ENCODE measurements around the gene ARHGAP10.

GRCh38 chr4:148075438-148075837 lies 343.6 kb downstream of the ARHGAP10 start:
- TF ChIP-seq HDAC6 (IDR thresholded peaks at IDR 0.05; ENCODE audit: unreplicated experiment) (no peak), POLR2A (IDR thresholded peaks at IDR 0.05; ENCODE audit: low read depth, low read length) (no peak), CEBPZ (IDR thresholded peaks at IDR 0.05; ENCODE audit: low read depth, low read length) (no peak)
- TF ChIP-seq, protein P1, sequence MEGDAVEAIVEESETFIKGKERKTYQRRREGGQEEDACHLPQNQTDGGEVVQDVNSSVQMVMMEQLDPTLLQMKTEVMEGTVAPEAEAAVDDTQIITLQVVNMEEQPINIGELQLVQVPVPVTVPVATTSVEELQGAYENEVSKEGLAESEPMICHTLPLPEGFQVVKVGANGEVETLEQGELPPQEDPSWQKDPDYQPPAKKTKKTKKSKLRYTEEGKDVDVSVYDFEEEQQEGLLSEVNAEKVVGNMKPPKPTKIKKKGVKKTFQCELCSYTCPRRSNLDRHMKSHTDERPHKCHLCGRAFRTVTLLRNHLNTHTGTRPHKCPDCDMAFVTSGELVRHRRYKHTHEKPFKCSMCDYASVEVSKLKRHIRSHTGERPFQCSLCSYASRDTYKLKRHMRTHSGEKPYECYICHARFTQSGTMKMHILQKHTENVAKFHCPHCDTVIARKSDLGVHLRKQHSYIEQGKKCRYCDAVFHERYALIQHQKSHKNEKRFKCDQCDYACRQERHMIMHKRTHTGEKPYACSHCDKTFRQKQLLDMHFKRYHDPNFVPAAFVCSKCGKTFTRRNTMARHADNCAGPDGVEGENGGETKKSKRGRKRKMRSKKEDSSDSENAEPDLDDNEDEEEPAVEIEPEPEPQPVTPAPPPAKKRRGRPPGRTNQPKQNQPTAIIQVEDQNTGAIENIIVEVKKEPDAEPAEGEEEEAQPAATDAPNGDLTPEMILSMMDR (IDR thresholded peaks at IDR 0.05 in 2 of 3, conservative IDR thresholded peaks at IDR 0.05 in 1 of 3; ENCODE audit: control insufficient read depth in 2 of 3, extremely low read depth in 1 of 3, insufficient read depth in 1 of 3, low read depth in 3 of 3, low read length in 3 of 3), result no peak

Data from GM12878 (cell line).